Measurements from ENCODE around the gene ZNF471.

DNA sequence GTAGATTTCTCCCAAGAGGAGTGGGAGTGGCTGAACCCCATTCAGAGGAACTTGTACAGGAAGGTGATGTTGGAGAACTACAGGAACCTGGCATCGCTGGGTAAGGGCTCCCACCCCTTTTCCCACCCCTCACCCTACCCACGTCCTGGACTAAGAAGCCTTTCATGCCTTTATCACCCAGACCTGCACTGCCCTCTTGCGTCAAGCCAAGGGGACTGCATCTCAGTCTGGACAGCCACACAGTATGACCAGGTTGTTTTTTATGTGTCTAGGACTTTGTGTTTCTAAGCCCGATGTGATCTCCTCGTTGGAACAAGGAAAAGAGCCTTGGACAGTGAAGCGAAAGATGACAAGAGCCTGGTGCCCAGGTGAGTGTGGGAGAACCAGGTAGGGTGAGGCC lies 39.9 kb downstream of the ZNF471 start:
- TF ChIP-seq, protein P1, sequence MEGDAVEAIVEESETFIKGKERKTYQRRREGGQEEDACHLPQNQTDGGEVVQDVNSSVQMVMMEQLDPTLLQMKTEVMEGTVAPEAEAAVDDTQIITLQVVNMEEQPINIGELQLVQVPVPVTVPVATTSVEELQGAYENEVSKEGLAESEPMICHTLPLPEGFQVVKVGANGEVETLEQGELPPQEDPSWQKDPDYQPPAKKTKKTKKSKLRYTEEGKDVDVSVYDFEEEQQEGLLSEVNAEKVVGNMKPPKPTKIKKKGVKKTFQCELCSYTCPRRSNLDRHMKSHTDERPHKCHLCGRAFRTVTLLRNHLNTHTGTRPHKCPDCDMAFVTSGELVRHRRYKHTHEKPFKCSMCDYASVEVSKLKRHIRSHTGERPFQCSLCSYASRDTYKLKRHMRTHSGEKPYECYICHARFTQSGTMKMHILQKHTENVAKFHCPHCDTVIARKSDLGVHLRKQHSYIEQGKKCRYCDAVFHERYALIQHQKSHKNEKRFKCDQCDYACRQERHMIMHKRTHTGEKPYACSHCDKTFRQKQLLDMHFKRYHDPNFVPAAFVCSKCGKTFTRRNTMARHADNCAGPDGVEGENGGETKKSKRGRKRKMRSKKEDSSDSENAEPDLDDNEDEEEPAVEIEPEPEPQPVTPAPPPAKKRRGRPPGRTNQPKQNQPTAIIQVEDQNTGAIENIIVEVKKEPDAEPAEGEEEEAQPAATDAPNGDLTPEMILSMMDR (IDR thresholded peaks at IDR 0.05), result no peak
- TF ChIP-seq POLR2AphosphoS5 (IDR thresholded peaks at IDR 0.05; ENCODE audit: insufficient read depth in 1 of 2, low read depth in 1 of 2), result no peak

Data from vagina (tissue), 2 donors.